ENCODE results near the gene NOP9. TPM values are rescaled to one million over a fixed set of nuclear protein-coding genes. Genes with fewer than 3 reads are reported as not detected.

The NOP9 gene
- total RNA-seq, 4 donors from 2014 or later, result 16.6 to 29.2 (median 21.6) TPM

DNA sequence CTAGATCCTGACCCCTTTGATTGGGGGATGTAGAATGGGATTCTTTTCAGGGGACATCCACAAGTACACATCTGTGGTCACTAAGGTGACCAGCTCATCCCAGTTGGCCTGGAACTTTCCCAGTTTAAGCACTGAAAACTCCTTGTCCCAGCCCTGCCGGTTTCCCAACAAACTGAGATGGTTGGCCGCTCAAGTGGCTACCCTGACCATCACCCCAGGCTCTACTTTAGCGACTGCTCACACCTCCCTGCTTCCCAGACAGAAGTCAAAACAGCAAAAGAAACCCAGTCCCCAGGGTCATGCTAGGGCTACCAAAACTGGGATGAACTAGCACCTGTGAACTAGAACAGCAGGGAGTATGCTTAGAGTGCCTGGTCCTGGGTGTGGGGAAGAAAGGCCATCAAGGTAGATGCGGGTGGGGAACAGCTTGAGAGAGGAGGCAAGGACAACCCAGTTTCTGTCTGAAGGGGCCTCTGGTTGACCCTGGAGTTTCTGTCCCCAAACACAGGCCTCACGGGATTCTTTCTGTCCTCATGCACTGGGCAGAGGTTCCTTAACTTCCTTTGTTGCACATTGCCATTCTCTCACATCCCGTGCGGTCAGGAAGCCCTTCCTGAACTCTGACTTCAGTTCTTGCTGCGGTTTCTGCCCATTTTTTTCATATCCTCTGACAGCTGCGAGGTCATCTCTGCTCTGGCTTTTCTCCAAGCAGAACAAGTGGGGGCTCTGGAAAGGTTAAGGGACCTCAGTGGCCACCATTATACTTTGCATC is 13.3 kb downstream of the NOP9 start:
- peaks cover 52 to 84% (median 70%) of the 10 kb centered on the region in 4 donors for H3K4me1 ChIP-seq
- H3K27ac ChIP-seq (replicated peaks in 1 of 4), result peak overlapping the region; percentile 77 to 90 (median 84)
- peaks cover 0 to 33% (median 9%) of the 10 kb centered on the region in 4 donors for H3K27me3 ChIP-seq
- 65% methylated on average over 9 of the region's 9 CpGs for WGBS
- no peak overlapping the region for H3K4me3 ChIP-seq
- H3K36me3 ChIP-seq, result no peaks in the 10 kb centered on the region
- no peaks in the 10 kb centered on the region for H3K9me3 ChIP-seq
- TF ChIP-seq, protein P1, sequence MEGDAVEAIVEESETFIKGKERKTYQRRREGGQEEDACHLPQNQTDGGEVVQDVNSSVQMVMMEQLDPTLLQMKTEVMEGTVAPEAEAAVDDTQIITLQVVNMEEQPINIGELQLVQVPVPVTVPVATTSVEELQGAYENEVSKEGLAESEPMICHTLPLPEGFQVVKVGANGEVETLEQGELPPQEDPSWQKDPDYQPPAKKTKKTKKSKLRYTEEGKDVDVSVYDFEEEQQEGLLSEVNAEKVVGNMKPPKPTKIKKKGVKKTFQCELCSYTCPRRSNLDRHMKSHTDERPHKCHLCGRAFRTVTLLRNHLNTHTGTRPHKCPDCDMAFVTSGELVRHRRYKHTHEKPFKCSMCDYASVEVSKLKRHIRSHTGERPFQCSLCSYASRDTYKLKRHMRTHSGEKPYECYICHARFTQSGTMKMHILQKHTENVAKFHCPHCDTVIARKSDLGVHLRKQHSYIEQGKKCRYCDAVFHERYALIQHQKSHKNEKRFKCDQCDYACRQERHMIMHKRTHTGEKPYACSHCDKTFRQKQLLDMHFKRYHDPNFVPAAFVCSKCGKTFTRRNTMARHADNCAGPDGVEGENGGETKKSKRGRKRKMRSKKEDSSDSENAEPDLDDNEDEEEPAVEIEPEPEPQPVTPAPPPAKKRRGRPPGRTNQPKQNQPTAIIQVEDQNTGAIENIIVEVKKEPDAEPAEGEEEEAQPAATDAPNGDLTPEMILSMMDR (IDR thresholded peaks at IDR 0.05), result no peak
- TF ChIP-seq EP300 (IDR thresholded peaks at IDR 0.05), result no peak
- TF ChIP-seq POLR2AphosphoS5 (IDR thresholded peaks at IDR 0.05), result peak; percentile 23 to 45
- no peak for TF ChIP-seq POLR2A (IDR thresholded peaks at IDR 0.05; ENCODE audit: low read depth)
- no peak for DNase-seq (ENCODE audit: extremely low spot score)
- intact Hi-C loops (cut with DNase I), result loop anchor here (5.0 kb wide), 1 partner anchor 124 kb away; no protein-coding TSS in a partner anchor

DNA sequence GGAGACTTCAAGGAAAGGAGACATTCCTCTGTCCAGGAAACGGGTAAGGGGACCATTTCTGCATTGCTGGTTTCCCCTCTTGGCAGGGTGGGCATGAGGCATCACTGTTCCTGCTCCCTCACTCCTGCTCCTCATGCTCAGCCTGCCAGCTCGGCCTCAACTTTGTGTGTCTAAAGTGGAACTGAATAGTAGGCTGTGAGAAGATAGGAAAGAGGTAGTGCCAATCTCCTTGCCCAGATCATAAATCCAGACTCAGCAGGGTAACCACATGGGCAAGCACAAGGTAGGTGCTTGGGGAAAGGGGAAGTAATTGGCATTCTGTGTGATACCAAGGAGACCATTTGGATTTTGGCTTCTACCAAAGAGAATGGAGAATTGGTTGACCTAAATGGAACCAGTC is 14.3 kb downstream of the NOP9 start:
- H3K27me3 ChIP-seq, result peaks cover 0 to 43% (median 13%) of the 10 kb centered on the region in 4 donors
- TF ChIP-seq POLR2AphosphoS5 (IDR thresholded peaks at IDR 0.05), result no peak
- no peak for TF ChIP-seq POLR2A (IDR thresholded peaks at IDR 0.05; ENCODE audit: low read depth)
- TF ChIP-seq, protein P1 (IDR thresholded peaks at IDR 0.05), result no peak
- TF ChIP-seq EP300 (IDR thresholded peaks at IDR 0.05), result no peak
- peak overlapping the region in 2 of 4 donors; percentile 27 to 30 for H3K27ac ChIP-seq (replicated peaks in 1 of 4)
- peaks cover 0 to 2% (median 0%) of the 10 kb centered on the region in 4 donors for H3K36me3 ChIP-seq
- no peak overlapping the region for H3K4me3 ChIP-seq
- no peaks in the 10 kb centered on the region for H3K9me3 ChIP-seq
- intact Hi-C loops (cut with DNase I), result loop anchor here (5.0 kb wide), 1 partner anchor 123 kb away; no protein-coding TSS in a partner anchor
- DNase-seq (ENCODE audit: extremely low spot score), result no peak
- WGBS, result 83% methylated on average over 2 of the region's 2 CpGs
- H3K4me1 ChIP-seq, result peaks cover 42 to 83% (median 67%) of the 10 kb centered on the region in 4 donors

DNA sequence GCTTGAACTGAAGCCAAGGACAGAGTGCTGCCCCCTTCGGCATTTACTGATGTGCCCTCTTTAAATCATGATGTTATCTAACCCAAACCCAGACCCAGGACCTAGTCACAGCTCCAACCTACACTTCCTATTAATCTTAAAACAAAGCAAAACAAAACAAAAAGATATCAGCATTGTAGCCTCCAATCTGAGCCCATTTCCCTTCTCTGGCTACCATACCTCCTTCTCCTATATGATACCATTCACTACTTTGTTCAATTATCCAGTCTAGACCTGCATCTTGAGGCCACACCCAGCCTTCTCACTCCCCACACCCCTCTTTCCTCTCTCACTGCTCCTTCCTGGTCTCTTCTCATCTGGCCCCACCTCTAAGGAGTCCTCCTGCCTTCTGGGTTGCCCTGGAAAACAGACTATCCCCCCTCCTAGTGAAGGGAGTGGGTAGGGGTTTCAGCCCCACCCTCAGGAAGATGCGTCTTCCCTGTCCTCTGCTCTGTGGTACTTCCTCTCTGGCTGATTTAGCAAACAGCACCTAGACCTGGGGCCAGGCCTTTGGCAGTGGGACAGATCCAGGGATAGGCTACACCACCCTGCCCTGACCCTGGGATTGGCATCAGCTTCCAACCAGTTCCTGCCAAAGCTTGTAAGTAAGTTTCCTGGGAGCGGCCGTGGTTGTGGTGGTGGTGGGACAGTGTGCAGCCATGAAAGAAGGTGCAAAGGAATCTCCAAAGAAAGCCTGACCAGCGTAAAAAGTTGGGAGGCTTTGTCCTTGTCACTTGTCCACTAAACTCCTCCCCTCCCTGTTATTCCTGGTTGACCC is 14.9 kb downstream of the NOP9 start:
- no peak overlapping the region for H3K4me3 ChIP-seq
- peak overlapping the region in 3 of 4 donors; percentile 30 to 71 (median 31) for H3K27ac ChIP-seq (replicated peaks in 1 of 4)
- peaks cover 0 to 9% (median 0%) of the 10 kb centered on the region in 4 donors for H3K36me3 ChIP-seq
- 77% methylated on average over 5 of the region's 5 CpGs for WGBS
- intact Hi-C loops (cut with DNase I), result loop anchor here (5.0 kb wide), 1 partner anchor 123 kb away; no protein-coding TSS in a partner anchor
- H3K4me1 ChIP-seq, result peaks cover 37 to 79% (median 62%) of the 10 kb centered on the region in 4 donors
- no peaks in the 10 kb centered on the region for H3K9me3 ChIP-seq
- no peak for TF ChIP-seq POLR2A (IDR thresholded peaks at IDR 0.05; ENCODE audit: low read depth)
- TF ChIP-seq, protein P1 (IDR thresholded peaks at IDR 0.05), result no peak
- no peak for TF ChIP-seq EP300 (IDR thresholded peaks at IDR 0.05)
- TF ChIP-seq POLR2AphosphoS5 (IDR thresholded peaks at IDR 0.05), result no peak
- H3K27me3 ChIP-seq, result peaks cover 0 to 50% (median 17%) of the 10 kb centered on the region in 4 donors
- DNase-seq (ENCODE audit: extremely low spot score), result no peak

DNA sequence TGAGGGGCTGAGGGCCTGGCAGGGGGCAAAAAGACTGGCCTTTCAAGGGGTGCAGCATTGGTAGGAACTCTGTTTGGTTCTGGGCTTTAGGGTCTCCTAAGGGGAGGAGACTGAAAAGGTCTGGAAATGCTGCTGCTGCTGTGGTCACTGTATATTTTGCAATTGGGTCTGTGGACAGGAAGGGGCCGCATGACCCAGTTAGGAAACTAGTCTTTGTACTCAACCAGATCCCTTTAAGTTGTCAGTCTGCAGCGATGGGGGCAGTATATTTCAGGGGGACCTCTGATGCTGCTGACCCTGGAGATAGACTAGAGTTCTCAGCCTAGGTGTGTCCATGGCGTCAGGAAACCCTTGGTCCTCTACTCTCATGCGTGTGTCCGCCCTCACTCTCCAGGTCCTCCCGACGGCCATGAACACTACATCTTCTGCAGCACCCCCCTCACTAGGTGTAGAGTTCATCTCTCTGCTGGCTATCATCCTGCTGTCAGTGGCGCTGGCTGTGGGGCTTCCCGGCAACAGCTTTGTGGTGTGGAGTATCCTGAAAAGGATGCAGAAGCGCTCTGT is 15.7 kb downstream of the NOP9 start:
- peaks cover 0 to 16% (median 0%) of the 10 kb centered on the region in 4 donors for H3K36me3 ChIP-seq
- peak overlapping the region; percentile 5 to 71 (median 58) for H3K27ac ChIP-seq (replicated peaks in 1 of 4)
- 90% methylated on average over 6 of the region's 10 CpGs for WGBS
- no peak for TF ChIP-seq POLR2AphosphoS5 (IDR thresholded peaks at IDR 0.05)
- no peak for TF ChIP-seq POLR2A (IDR thresholded peaks at IDR 0.05; ENCODE audit: low read depth)
- TF ChIP-seq, protein P1 (IDR thresholded peaks at IDR 0.05), result no peak
- no peak for TF ChIP-seq EP300 (IDR thresholded peaks at IDR 0.05)
- H3K4me3 ChIP-seq, result no peak overlapping the region
- peaks cover 30 to 72% (median 54%) of the 10 kb centered on the region in 4 donors for H3K4me1 ChIP-seq
- intact Hi-C loops (cut with DNase I), result no loop called here
- DNase-seq (ENCODE audit: extremely low spot score), result no peak
- H3K27me3 ChIP-seq, result peaks cover 0 to 57% (median 18%) of the 10 kb centered on the region in 4 donors
- H3K9me3 ChIP-seq, result no peaks in the 10 kb centered on the region

Data from esophagus muscularis mucosa (tissue), 4 donors.